ENCODE data around the gene HOOK1. TPM values are rescaled to one million over a fixed set of nuclear protein-coding genes. Genes with fewer than 3 reads are reported as not detected.
A peak's percentile ranks its signal among the peaks of the same experiment; 100 is the strongest.

The HOOK1 gene
- total RNA-seq, 1 donor from 2014 or later = 4.0 TPM

DNA sequence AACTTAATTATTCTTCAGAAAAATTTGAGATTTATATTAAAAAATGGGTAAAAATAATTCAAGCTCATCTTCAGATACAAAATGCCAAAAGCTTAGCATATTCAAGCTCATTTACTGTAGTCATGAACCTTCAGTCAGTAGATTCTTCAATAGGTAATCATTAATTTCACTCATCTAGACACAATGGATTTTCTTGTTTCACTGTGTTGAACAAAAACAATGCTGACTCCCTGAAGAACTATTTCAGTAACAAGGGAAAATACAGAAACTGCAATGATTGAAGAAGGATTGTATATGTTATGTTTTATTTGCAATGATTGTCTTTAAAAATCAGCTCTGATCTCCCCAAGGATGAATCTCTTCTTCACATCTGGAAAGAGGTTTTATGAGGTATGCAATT lies 9.2 kb upstream of the HOOK1 start:
- Histone ChIP-seq H3K27me3 (ENCODE audit: low read depth) (no peaks in the 10 kb centered on the region), H3K4me1 (no peaks in the 10 kb centered on the region), H3K36me3 (no peaks in the 10 kb centered on the region), H3K9me3 (replicated peaks) (no peaks in the 10 kb centered on the region), H3K4me3 (no peak overlapping the region), H3K27ac (replicated peaks) (no peak overlapping the region)
- no peak for TF ChIP-seq CTCF (IDR thresholded peaks at IDR 0.05; ENCODE audit: borderline replicate concordance)
- no peak for DNase-seq
- intact Hi-C loops (cut with micrococcal nuclease) = no loop called here

DNA sequence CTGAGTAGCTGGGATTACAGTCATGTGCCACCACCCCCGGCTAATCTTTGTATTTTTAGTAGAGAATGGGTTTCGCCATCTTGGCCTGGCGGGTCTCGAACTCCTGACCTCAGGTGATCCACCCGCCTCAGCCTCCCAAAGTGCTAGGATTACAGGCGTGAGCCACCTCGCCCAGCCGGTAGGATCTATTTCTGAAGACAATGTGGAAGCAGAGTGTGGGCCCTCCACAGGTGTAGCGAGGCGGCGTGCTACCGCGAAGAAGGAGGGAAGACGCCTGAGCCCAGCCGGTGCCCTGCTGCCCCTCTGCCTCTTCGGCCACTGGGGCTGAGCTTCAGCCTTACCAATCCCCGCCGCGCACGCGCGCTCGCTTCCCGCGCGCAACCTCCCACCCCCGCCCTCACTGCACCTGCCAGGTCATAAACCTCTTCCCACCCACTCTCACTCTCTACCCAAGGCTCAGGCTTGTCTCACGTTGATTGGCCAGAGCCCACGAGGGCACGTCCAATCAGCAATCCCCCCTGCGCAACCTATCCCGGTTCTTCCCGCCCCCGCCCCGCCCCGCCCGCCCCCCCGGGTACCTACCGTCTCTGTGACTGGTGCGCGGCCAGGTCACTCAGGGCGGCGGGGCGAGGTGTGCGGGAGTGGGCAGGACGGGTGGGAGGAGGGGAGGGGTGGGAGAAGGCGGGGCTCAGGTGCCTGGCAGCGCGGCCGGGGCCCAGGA lies 409 bp upstream of the HOOK1 start:
- peaks cover 55% of the 10 kb centered on the region for H3K27me3 ChIP-seq (ENCODE audit: low read depth)
- intact Hi-C loops (cut with micrococcal nuclease) = no loop called here
- H3K9me3 ChIP-seq (replicated peaks) = no peaks in the 10 kb centered on the region
- H3K4me3 ChIP-seq = peak overlapping the region; percentile 72
- peak; percentile 71 for DNase-seq
- H3K27ac ChIP-seq (replicated peaks) = peak overlapping the region; percentile 57
- peaks cover 34% of the 10 kb centered on the region for H3K4me1 ChIP-seq
- H3K36me3 ChIP-seq = no peaks in the 10 kb centered on the region
- no peak for TF ChIP-seq CTCF (IDR thresholded peaks at IDR 0.05; ENCODE audit: borderline replicate concordance)

- TF ChIP-seq CTCF (IDR thresholded peaks at IDR 0.05; ENCODE audit: borderline replicate concordance) = no peak
- intact Hi-C loops (cut with micrococcal nuclease) = no loop called here
- peaks cover 52% of the 10 kb centered on the region for H3K27me3 ChIP-seq (ENCODE audit: low read depth)
- H3K9me3 ChIP-seq (replicated peaks) = no peaks in the 10 kb centered on the region
- no peaks in the 10 kb centered on the region for H3K36me3 ChIP-seq
- no peak overlapping the region for H3K27ac ChIP-seq (replicated peaks)
- H3K4me1 ChIP-seq = peaks cover 43% of the 10 kb centered on the region
- DNase-seq = no peak
- H3K4me3 ChIP-seq = peak overlapping the region; percentile 72
Measured at GRCh38 chr1:59815892-59816291, 1.1 kb downstream of the HOOK1 start.

DNA sequence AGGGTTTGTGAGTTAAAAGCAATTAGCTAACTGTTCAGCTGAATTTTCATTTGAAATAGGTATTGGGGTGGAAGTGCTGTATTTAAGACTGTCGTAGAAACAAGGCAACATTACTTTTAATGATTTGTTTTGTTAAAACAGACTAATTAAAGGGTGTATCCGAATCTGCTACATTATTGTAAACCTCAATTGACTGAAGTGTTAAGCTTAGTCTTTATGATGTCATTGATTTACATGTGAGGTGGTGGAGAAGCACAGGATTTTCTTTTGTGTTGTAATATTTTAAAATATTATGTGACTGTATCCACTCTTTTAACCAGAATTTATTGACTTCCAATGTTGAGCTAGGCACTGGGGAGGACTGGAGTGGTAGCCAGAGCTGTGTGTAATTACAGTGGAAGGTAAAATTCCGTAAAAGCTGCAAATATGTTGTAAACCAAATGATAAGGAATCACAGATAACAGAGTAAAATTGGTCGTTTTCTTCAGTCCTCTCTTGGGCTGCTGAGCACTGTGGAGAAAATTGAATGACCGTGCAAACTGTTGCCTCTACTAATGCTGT lies 1.6 kb downstream of the HOOK1 start:
- intact Hi-C loops (cut with micrococcal nuclease) = no loop called here
- Histone ChIP-seq H3K9me3 (replicated peaks) (no peaks in the 10 kb centered on the region), H3K4me1 (peaks cover 43% of the 10 kb centered on the region), H3K4me3 (no peak overlapping the region), H3K36me3 (no peaks in the 10 kb centered on the region), H3K27me3 (ENCODE audit: low read depth) (peaks cover 50% of the 10 kb centered on the region), H3K27ac (replicated peaks) (no peak overlapping the region)
- no peak for TF ChIP-seq CTCF (IDR thresholded peaks at IDR 0.05; ENCODE audit: borderline replicate concordance)
- no peak for DNase-seq

GRCh38 chr1:59819566-59820438 lies 5.1 kb downstream of the HOOK1 start:
- Histone ChIP-seq H3K9me3 (replicated peaks) (no peaks in the 10 kb centered on the region), H3K4me1 (peaks cover 32% of the 10 kb centered on the region), H3K4me3 (no peak overlapping the region), H3K36me3 (no peaks in the 10 kb centered on the region), H3K27ac (replicated peaks) (no peak overlapping the region), H3K27me3 (ENCODE audit: low read depth) (peaks cover 17% of the 10 kb centered on the region)
- TF ChIP-seq CTCF (IDR thresholded peaks at IDR 0.05; ENCODE audit: borderline replicate concordance) = no peak
- no peak for DNase-seq
- intact Hi-C loops (cut with micrococcal nuclease) = no loop called here

Data from left ventricle myocardium inferior (tissue), 1 donor.